ENCODE measurements around the gene REPS1. TPM values are rescaled to one million over a fixed set of nuclear protein-coding genes. Genes with fewer than 3 reads are reported as not detected.

The REPS1 gene
- total and polyA plus RNA-seq, 2 donors (not counting 1 experiment from before 2014, with no cell fraction given): 38.1 to 57.1 TPM

GRCh38 chr6:138865480-138866109 is 122.5 kb downstream of the REPS1 start:
- Histone ChIP-seq H2AFZ (ENCODE audit: insufficient read depth, low read depth, low read length, poor library complexity, severe bottlenecking) (no peak overlapping the region), H3K27me3 (replicated peaks in 1 of 4; ENCODE audit: control extremely low read depth in 1 of 4, control insufficient read depth in 3 of 4, insufficient read depth in 4 of 4, low read length in 3 of 4) (no peaks in the 10 kb centered on the region), H4K20me1 (ENCODE audit: control insufficient read depth, insufficient read depth, low read length, poor library complexity, severe bottlenecking) (no peaks in the 10 kb centered on the region), H3K27ac (ENCODE audit: low read length in 2 of 2) (no peak overlapping the region), H3K9ac (ENCODE audit: low read length) (no peak overlapping the region), H3K4me1 (ENCODE audit: control insufficient read depth in 2 of 2, insufficient read depth in 2 of 2, low read length in 2 of 2) (no peaks in the 10 kb centered on the region), H3K9me3 (ENCODE audit: control extremely low read depth in 1 of 3, control insufficient read depth in 2 of 3, insufficient read depth in 1 of 3, low read length in 2 of 3) (no peaks in the 10 kb centered on the region), H3K36me3 (replicated peaks in 1 of 2; ENCODE audit: control extremely low read depth in 1 of 2, control insufficient read depth in 1 of 2, extremely low read depth in 1 of 2, insufficient read depth in 2 of 2, low read length in 1 of 2) (no peaks in the 10 kb centered on the region), H3K4me2 (replicated peaks; ENCODE audit: low read depth, low read length, poor library complexity, severe bottlenecking) (no peak overlapping the region), H3K79me2 (ENCODE audit: control insufficient read depth, insufficient read depth, low read length) (no peaks in the 10 kb centered on the region), H3K4me3 (ENCODE audit: control extremely low read depth in 1 of 5, extremely low read depth in 1 of 5, insufficient read depth in 1 of 5, low read depth in 2 of 5, low read length in 4 of 5) (no peak overlapping the region)
- Mint-ChIP-seq H3K27me3 (peaks cover 10% of the 10 kb centered on the region), H3K27ac (no peak overlapping the region), H3K4me1 (peaks cover 6% of the 10 kb centered on the region), H3K4me3 (no peak overlapping the region), H3K9me3 (ENCODE audit: insufficient read depth) (no peaks in the 10 kb centered on the region)
- intact Hi-C loops (cut with micrococcal nuclease): no loop called here
- ChIA-PET CTCF (no interaction called here), POLR2A (no interaction called here)
- no peak for DNase-seq
- no CpG with 5 or more reads among the region's 6 CpGs for WGBS (ENCODE audit: insufficient coverage)
- no peak for ATAC-seq (ENCODE audit: low read depth)
- TF ChIP-seq EZH2 (IDR thresholded peaks at IDR 0.05; ENCODE audit: borderline replicate concordance, insufficient read depth, low read depth, low read length, poor library complexity, severe bottlenecking) (no peak), CTCF (IDR thresholded peaks at IDR 0.05) (no peak)

GRCh38 chr6:138864343-138864890 is 123.6 kb downstream of the REPS1 start:
- Mint-ChIP-seq H3K27ac (no peak overlapping the region), H3K9me3 (ENCODE audit: insufficient read depth) (no peaks in the 10 kb centered on the region), H3K4me1 (peaks cover 3% of the 10 kb centered on the region), H3K27me3 (peaks cover 10% of the 10 kb centered on the region), H3K4me3 (no peak overlapping the region)
- ATAC-seq (ENCODE audit: low read depth) (no peak), DNase-seq (no peak)
- no peak for TF ChIP-seq CTCF (IDR thresholded peaks at IDR 0.05)
- no peak for TF ChIP-seq EZH2 (IDR thresholded peaks at IDR 0.05; ENCODE audit: borderline replicate concordance, insufficient read depth, low read depth, low read length, poor library complexity, severe bottlenecking)
- Histone ChIP-seq H4K20me1 (ENCODE audit: control insufficient read depth, insufficient read depth, low read length, poor library complexity, severe bottlenecking) (no peaks in the 10 kb centered on the region), H3K4me1 (ENCODE audit: control insufficient read depth in 2 of 2, insufficient read depth in 2 of 2, low read length in 2 of 2) (no peaks in the 10 kb centered on the region), H3K79me2 (ENCODE audit: control insufficient read depth, insufficient read depth, low read length) (no peaks in the 10 kb centered on the region), H2AFZ (ENCODE audit: insufficient read depth, low read depth, low read length, poor library complexity, severe bottlenecking) (no peak overlapping the region), H3K9me3 (ENCODE audit: control extremely low read depth in 1 of 3, control insufficient read depth in 2 of 3, insufficient read depth in 1 of 3, low read length in 2 of 3) (no peaks in the 10 kb centered on the region), H3K36me3 (replicated peaks in 1 of 2; ENCODE audit: control extremely low read depth in 1 of 2, control insufficient read depth in 1 of 2, extremely low read depth in 1 of 2, insufficient read depth in 2 of 2, low read length in 1 of 2) (no peaks in the 10 kb centered on the region), H3K27ac (ENCODE audit: low read length in 2 of 2) (no peak overlapping the region), H3K4me2 (replicated peaks; ENCODE audit: low read depth, low read length, poor library complexity, severe bottlenecking) (no peak overlapping the region), H3K9ac (ENCODE audit: low read length) (no peak overlapping the region), H3K27me3 (replicated peaks in 1 of 4; ENCODE audit: control extremely low read depth in 1 of 4, control insufficient read depth in 3 of 4, insufficient read depth in 4 of 4, low read length in 3 of 4) (no peaks in the 10 kb centered on the region), H3K4me3 (ENCODE audit: control extremely low read depth in 1 of 5, extremely low read depth in 1 of 5, insufficient read depth in 1 of 5, low read depth in 2 of 5, low read length in 4 of 5) (no peak overlapping the region)
- intact Hi-C loops (cut with micrococcal nuclease): no loop called here
- 97% methylated on average over 4 of the region's 6 CpGs for WGBS (ENCODE audit: insufficient coverage)
- POLR2A ChIA-PET: no interaction called here
- CTCF ChIA-PET: no interaction called here
